ENCODE data around the gene NKPD1.

GRCh38 chr19:45140533-45140932 is 20.2 kb downstream of the NKPD1 start:
- TF ChIP-seq, protein P1, sequence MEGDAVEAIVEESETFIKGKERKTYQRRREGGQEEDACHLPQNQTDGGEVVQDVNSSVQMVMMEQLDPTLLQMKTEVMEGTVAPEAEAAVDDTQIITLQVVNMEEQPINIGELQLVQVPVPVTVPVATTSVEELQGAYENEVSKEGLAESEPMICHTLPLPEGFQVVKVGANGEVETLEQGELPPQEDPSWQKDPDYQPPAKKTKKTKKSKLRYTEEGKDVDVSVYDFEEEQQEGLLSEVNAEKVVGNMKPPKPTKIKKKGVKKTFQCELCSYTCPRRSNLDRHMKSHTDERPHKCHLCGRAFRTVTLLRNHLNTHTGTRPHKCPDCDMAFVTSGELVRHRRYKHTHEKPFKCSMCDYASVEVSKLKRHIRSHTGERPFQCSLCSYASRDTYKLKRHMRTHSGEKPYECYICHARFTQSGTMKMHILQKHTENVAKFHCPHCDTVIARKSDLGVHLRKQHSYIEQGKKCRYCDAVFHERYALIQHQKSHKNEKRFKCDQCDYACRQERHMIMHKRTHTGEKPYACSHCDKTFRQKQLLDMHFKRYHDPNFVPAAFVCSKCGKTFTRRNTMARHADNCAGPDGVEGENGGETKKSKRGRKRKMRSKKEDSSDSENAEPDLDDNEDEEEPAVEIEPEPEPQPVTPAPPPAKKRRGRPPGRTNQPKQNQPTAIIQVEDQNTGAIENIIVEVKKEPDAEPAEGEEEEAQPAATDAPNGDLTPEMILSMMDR (IDR thresholded peaks at IDR 0.05 in 4 of 5, conservative IDR thresholded peaks at IDR 0.05 in 1 of 5) = no peak
- TF ChIP-seq POLR2A (IDR thresholded peaks at IDR 0.05) = no peak

Measured in gastrocnemius medialis (tissue), 4 donors.